A549 (cell line): ENCODE results near the gene NDUFB2. TPM values are rescaled to one million over a fixed set of nuclear protein-coding genes. Genes with fewer than 3 reads are reported as not detected.

ENCODE experiments used
- ATAC-seq, 2 experiments: fragments of 200-7000 bp in 1 of 2; fragments of >200 bp in 1 of 2; cut with Nextera tagmentation in 1 of 2; cut with Tn5 transposase in 1 of 2; 3 replicates each; pipeline versions ENCODE4 v1.8.0 to v1.9.1; 2018 to 2020; ENCODE audit warnings: mild to moderate bottlenecking in 1 of 2, moderate library complexity in 1 of 2
- CTCF ChIA-PET: fragments of 300-600 bp; sonication (Branson Sonifier 250); formaldehyde crosslinking; extraction: SDS; loops from one replicate; lab custom pipeline; 2021; ENCODE audit warnings: antibody characterized with exemption, inconsistent platforms; lab: Yijun Ruan, JAX
- POLR2A ChIA-PET: fragments of 350-600 bp; formaldehyde crosslinking; extraction: SDS; loops from one replicate; lab custom pipeline; 2021; ENCODE audit warnings: antibody characterized with exemption, inconsistent platforms; lab: Yijun Ruan, JAX
- DNase-seq, 2 experiments: peaks; one replicate each; pipeline versions ENCODE4 v3.0.0 to v3.0.0-alpha.2; 2011 to 2016; ENCODE audit warnings: low read depth in 1 of 2, low spot score in 1 of 2
- FAIRE-seq: peaks from 2 replicates; lab custom pipeline; 2011; peaks lifted over from hg19 to GRCh38; lab: Jason Lieb, UNC
- H3K27ac ChIP-seq, 2 experiments: fragments of >200 bp; sonication (Bioruptor Twin); formaldehyde crosslinking; 3 replicates each; pipeline ENCODE4 v1.5.1; 2016 to 2017
- H3K4me1 ChIP-seq: fragments of >200 bp; sonication (Bioruptor Twin); formaldehyde crosslinking; 3 replicates; pipeline ENCODE4 v1.6.1; 2016
- H3K4me2 ChIP-seq: fragments of >200 bp; sonication (Bioruptor Twin); formaldehyde crosslinking; 3 replicates; pipeline ENCODE4 v1.6.1; 2016
- H3K4me3 ChIP-seq: fragments of >200 bp; sonication (Bioruptor Twin); formaldehyde crosslinking; 3 replicates; pipeline ENCODE4 v1.5.1; 2016
- H3K9me3 ChIP-seq: fragments of >200 bp; sonication (Bioruptor Twin); formaldehyde crosslinking; 3 replicates; pipeline ENCODE4 v1.6.1; 2016
- BHLHE40 ChIP-seq: IDR thresholded peaks from 2 replicates; pipeline ENCODE4 v1.6.1; 2012; ENCODE audit warnings: low read depth, low read length, inconsistent platforms
- CBX8 ChIP-seq: fragments of 200-600 bp; sonication (generic); IDR thresholded peaks from 2 replicates; pipeline ENCODE4 v1.6.1; 2016
- CEBPB ChIP-seq, 2 experiments: fragments of >200 bp in 1 of 2; sonication (Bioruptor Twin) in 1 of 2; formaldehyde crosslinking in 1 of 2; IDR thresholded peaks; 2 replicates each; pipeline ENCODE4 v1.6.1; 2012 to 2016
- CHD2 ChIP-seq: fragments of 150-350 bp; IDR thresholded peaks from 2 replicates; pipeline ENCODE4 v1.6.1; 2014; ENCODE audit warnings: low read length; ENCODE audit not compliant: partially characterized antibody
- CHD4 ChIP-seq: fragments of 200-600 bp; sonication (generic); IDR thresholded peaks from 2 replicates; pipeline ENCODE4 v1.6.1; 2016; ENCODE audit warnings: antibody characterized with exemption, mild to moderate bottlenecking, borderline replicate concordance
- EHMT2 ChIP-seq: fragments of 200-600 bp; sonication (generic); IDR thresholded peaks from 2 replicates; pipeline ENCODE4 v1.6.1; 2016; ENCODE audit warnings: antibody characterized with exemption, low read depth, mild to moderate bottlenecking, moderate library complexity
- FOXS1 ChIP-seq: fragments of 250-450 bp; sonication (Bioruptor Pico); IDR thresholded peaks from 2 replicates; pipeline ENCODE4 v1.5.0; 2020; ENCODE audit warnings: mild to moderate bottlenecking, moderate library complexity
- HDAC2 ChIP-seq: fragments of 200-600 bp; sonication (generic); IDR thresholded peaks from 2 replicates; pipeline ENCODE4 v1.6.1; 2016
- HEYL ChIP-seq: fragments of 250-450 bp; sonication (Bioruptor Pico); IDR thresholded peaks from 2 replicates; pipeline ENCODE4 v1.8.0; 2021; ENCODE audit warnings: mild to moderate bottlenecking, moderate library complexity
- HOXB5 ChIP-seq: fragments of 250-450 bp; sonication (Bioruptor Pico); IDR thresholded peaks from 2 replicates; pipeline ENCODE4 v1.5.0; 2020; ENCODE audit warnings: mild to moderate bottlenecking, moderate library complexity
- KDM1A ChIP-seq: fragments of 200-600 bp; sonication (generic); IDR thresholded peaks from 2 replicates; pipeline ENCODE4 v1.6.1; 2016; ENCODE audit warnings: low read depth, mild to moderate bottlenecking
- KDM5A ChIP-seq: fragments of 200-600 bp; sonication (generic); IDR thresholded peaks from 2 replicates; pipeline ENCODE4 v1.6.1; 2016; ENCODE audit warnings: antibody characterized with exemption, mild to moderate bottlenecking
- MAZ ChIP-seq: fragments of 150-350 bp; IDR thresholded peaks from 2 replicates; pipeline ENCODE4 v1.6.1; 2014; ENCODE audit warnings: antibody characterized with exemption, low read depth, low read length, borderline replicate concordance
- MYC ChIP-seq: IDR thresholded peaks from 2 replicates; pipeline ENCODE4 v1.6.1; 2012; ENCODE audit warnings: mild to moderate bottlenecking, inconsistent platforms, low read length, improper control_type of control experiment, borderline replicate concordance
- NFE2L2 ChIP-seq: fragments of 150-350 bp; conservative IDR thresholded peaks from 2 replicates; pipeline ENCODE4 v1.6.1; 2014; ENCODE audit warnings: low read length
- NR3C1 ChIP-seq: fragments of >200 bp; sonication (Bioruptor Twin); formaldehyde crosslinking; IDR thresholded peaks from 3 replicates; pipeline ENCODE4 v1.6.1; 2017
- POLR2A ChIP-seq: IDR thresholded peaks from 2 replicates; pipeline ENCODE4 v1.6.1; 2012; ENCODE audit warnings: mild to moderate bottlenecking, low read length
- RFX5 ChIP-seq: fragments of 450-650 bp; IDR thresholded peaks from 2 replicates; pipeline ENCODE4 v1.7.1; 2014; ENCODE audit warnings: antibody characterized with exemption, mild to moderate bottlenecking, moderate library complexity
- SREBF2 ChIP-seq: fragments of 450-650 bp; IDR thresholded peaks from 2 replicates; pipeline ENCODE4 v1.6.1; 2014; ENCODE audit warnings: mild to moderate bottlenecking, moderate library complexity
- TP53 ChIP-seq: fragments of 250-450 bp; sonication (Bioruptor Pico); IDR thresholded peaks from 2 replicates; pipeline ENCODE4 v1.5.0; 2021; ENCODE audit warnings: mild to moderate bottlenecking, moderate library complexity
- WGBS: methylation state at CpG from one replicate; pipeline ENCODE4 v1.1.6; 2017; ENCODE audit errors: missing lambda C conversion rate; 5-methylcytosine and 5-hydroxymethylcytosine counted together
- polyA plus RNA-seq, 4 experiments: library from polyadenylated mRNA; depleted of rRNA in 3 of 4; stranded (reverse); fragments of >200 nt; fragmentation: RNase III in 1 of 4; extraction: RNeasy Plus Mini Kit Qiagen cat#74134 plus additional on column Dnase treatment in 1 of 4; gene quantifications; 2 replicates in 3 of 4; 3 replicates in 1 of 4; pipeline ENCODE4 v1.2.3, GENCODE V29; 2011 to 2017
- TF ChIP-seq, protein P1 (sequence below): fragments of 150-350 bp; IDR thresholded peaks from 2 replicates; pipeline ENCODE4 v1.6.1; 2014; ENCODE audit warnings: low read depth, mild to moderate bottlenecking, low read length
- TF ChIP-seq, protein P2 (sequence below): fragments of 450-650 bp; IDR thresholded peaks from 2 replicates; pipeline ENCODE4 v1.6.1; 2014; ENCODE audit warnings: antibody characterized with exemption
- TF ChIP-seq, protein P3 (sequence below): IDR thresholded peaks from 2 replicates; pipeline ENCODE4 v1.6.1; 2012
- TF ChIP-seq, protein P4 (sequence below): fragments of >200 bp; sonication (Bioruptor Twin); formaldehyde crosslinking; IDR thresholded peaks from 3 replicates; pipeline ENCODE4 v1.5.1; 2016
- TF ChIP-seq, protein P5 (sequence below): fragments of 200-600 bp; sonication (generic); IDR thresholded peaks from 2 replicates; pipeline ENCODE4 v1.6.1; 2016; ENCODE audit warnings: antibody characterized with exemption, mild to moderate bottlenecking, moderate library complexity
- TF ChIP-seq, protein P6 (sequence below): fragments of 250-450 bp; sonication (Bioruptor Pico); IDR thresholded peaks from 2 replicates; pipeline ENCODE4 v1.5.0; 2020; ENCODE audit warnings: low read depth, mild to moderate bottlenecking, moderate library complexity

Gene NDUFB2
- polyA plus RNA-seq, 2 of the 4 experiments (the other 2 are of a cell fraction) = 370 to 381 TPM

DNA sequence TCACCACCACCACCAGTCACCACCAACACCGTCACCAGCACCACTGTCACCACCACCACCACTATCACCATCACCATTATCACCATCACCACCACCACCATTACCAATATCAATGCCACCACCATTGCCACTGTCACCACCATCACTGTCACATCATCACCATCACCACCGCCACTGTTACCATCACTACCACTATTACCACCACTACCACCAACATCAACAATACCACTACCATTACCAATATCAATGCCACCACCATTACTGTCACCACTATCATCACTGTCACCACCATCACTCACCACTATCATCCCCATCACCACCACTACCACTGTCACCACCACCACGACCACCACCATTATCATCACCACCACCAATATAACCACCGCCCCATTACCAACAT, 41.8 kb upstream of the NDUFB2 start:
- Histone ChIP-seq H3K9me3 (no peaks in the 10 kb centered on the region), H3K4me2 (no peak overlapping the region), H3K4me3 (no peak overlapping the region), H3K27ac (no peak overlapping the region), H3K4me1 (peaks cover 4% of the 10 kb centered on the region; the same call in 1 of the 3 replicates)
- ChIA-PET CTCF (interaction anchor here (1.2 to 14.5 kb wide), 4 partner anchors 137 to 189 kb away, joined by 3 to 493 read pairs (median 24); partner anchors contain the start of gene MKRN1), POLR2A (no interaction called here)
- ATAC-seq (no peak), FAIRE-seq (no peak), DNase-seq (no peak)
- TF ChIP-seq RFX5 (no peak), HOXB5 (no peak), EHMT2 (no peak), MYC (no peak), POLR2A (no peak), MAZ (no peak), KDM5A (no peak), BHLHE40 (no peak), CHD4 (no peak), CHD2 (no peak), KDM1A (no peak), HEYL (CRISPR knock-in tag) (no peak), HDAC2 (no peak)
- TF ChIP-seq, protein P1, sequence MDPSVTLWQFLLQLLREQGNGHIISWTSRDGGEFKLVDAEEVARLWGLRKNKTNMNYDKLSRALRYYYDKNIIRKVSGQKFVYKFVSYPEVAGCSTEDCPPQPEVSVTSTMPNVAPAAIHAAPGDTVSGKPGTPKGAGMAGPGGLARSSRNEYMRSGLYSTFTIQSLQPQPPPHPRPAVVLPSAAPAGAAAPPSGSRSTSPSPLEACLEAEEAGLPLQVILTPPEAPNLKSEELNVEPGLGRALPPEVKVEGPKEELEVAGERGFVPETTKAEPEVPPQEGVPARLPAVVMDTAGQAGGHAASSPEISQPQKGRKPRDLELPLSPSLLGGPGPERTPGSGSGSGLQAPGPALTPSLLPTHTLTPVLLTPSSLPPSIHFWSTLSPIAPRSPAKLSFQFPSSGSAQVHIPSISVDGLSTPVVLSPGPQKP = no peak
- TF ChIP-seq, protein P2, sequence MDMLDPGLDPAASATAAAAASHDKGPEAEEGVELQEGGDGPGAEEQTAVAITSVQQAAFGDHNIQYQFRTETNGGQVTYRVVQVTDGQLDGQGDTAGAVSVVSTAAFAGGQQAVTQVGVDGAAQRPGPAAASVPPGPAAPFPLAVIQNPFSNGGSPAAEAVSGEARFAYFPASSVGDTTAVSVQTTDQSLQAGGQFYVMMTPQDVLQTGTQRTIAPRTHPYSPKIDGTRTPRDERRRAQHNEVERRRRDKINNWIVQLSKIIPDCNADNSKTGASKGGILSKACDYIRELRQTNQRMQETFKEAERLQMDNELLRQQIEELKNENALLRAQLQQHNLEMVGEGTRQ = no peak
- TF ChIP-seq, protein P3, sequence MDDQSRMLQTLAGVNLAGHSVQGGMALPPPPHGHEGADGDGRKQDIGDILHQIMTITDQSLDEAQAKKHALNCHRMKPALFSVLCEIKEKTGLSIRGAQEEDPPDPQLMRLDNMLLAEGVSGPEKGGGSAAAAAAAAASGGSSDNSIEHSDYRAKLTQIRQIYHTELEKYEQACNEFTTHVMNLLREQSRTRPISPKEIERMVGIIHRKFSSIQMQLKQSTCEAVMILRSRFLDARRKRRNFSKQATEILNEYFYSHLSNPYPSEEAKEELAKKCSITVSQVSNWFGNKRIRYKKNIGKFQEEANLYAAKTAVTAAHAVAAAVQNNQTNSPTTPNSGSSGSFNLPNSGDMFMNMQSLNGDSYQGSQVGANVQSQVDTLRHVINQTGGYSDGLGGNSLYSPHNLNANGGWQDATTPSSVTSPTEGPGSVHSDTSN = no peak
- TF ChIP-seq, protein P4, sequence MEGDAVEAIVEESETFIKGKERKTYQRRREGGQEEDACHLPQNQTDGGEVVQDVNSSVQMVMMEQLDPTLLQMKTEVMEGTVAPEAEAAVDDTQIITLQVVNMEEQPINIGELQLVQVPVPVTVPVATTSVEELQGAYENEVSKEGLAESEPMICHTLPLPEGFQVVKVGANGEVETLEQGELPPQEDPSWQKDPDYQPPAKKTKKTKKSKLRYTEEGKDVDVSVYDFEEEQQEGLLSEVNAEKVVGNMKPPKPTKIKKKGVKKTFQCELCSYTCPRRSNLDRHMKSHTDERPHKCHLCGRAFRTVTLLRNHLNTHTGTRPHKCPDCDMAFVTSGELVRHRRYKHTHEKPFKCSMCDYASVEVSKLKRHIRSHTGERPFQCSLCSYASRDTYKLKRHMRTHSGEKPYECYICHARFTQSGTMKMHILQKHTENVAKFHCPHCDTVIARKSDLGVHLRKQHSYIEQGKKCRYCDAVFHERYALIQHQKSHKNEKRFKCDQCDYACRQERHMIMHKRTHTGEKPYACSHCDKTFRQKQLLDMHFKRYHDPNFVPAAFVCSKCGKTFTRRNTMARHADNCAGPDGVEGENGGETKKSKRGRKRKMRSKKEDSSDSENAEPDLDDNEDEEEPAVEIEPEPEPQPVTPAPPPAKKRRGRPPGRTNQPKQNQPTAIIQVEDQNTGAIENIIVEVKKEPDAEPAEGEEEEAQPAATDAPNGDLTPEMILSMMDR = no peak
- 64% methylated on average over 4 of the region's 4 CpGs for WGBS

DNA sequence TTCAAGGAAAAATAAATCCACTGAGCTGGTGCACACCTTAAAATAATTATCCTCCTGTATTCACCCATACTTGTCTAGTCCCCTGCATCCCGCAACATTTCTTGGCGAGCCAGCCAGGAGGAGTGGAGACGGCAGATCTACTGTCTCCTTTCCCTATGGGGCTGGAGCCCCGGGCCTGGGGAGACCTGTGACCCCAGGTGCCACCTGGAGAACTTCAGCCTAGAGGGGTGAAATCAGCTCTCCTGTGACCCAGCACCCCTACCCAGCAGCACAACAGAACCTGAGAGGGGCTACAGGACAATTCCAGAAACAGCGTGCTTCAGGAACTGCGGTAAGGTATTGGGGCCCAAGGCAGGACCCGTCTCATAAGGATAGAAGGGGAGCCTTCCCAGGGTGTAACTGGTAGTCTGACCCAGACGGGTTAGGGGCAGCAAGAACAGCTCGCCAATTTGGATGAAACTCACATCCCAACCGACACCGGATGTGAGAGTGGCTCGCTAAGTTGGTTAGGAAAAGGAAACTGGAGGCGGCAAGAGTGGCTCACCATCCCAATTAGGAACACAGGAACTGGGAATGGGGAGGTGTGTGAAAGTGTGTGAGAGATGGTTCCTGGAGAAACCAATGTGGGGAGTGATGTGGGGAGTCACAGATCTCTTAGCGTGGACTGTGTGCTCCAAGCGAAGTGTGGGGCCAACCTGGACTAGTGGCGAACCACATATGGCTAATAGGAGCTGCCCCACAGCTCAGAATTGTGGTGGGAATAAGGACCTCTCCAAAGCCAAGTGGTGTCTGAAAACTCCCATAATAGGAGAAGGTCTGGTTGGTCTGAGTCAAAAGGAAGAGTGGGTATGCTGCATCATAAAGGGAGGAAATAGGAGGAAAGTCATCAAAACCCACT, 40.7 kb upstream of the NDUFB2 start:
- Histone ChIP-seq H3K9me3 (no peaks in the 10 kb centered on the region), H3K4me2 (no peak overlapping the region), H3K27ac (no peak overlapping the region), H3K4me1 (peaks cover 4% of the 10 kb centered on the region; the same call in 1 of the 3 replicates), H3K4me3 (no peak overlapping the region)
- 73% methylated on average over 16 of the region's 16 CpGs for WGBS
- ATAC-seq = no peak
- no peak for FAIRE-seq
- ChIA-PET CTCF (interaction anchor here (0.6 to 3.8 kb wide), 6 partner anchors 8 to 142 kb away, joined by 3 to 38 read pairs (median 4); no protein-coding TSS in a partner anchor), POLR2A (no interaction called here)
- TF ChIP-seq FOXS1 (CRISPR knock-in tag) (no peak), CBX8 (no peak), SREBF2 (no peak), HDAC2 (no peak), BHLHE40 (no peak), CEBPB (IDR thresholded peaks at IDR 0.05) (no peak), NR3C1 (no peak), NFE2L2 (no peak), CHD4 (no peak), TP53 (CRISPR knock-in tag) (no peak)
- TF ChIP-seq, protein P5, sequence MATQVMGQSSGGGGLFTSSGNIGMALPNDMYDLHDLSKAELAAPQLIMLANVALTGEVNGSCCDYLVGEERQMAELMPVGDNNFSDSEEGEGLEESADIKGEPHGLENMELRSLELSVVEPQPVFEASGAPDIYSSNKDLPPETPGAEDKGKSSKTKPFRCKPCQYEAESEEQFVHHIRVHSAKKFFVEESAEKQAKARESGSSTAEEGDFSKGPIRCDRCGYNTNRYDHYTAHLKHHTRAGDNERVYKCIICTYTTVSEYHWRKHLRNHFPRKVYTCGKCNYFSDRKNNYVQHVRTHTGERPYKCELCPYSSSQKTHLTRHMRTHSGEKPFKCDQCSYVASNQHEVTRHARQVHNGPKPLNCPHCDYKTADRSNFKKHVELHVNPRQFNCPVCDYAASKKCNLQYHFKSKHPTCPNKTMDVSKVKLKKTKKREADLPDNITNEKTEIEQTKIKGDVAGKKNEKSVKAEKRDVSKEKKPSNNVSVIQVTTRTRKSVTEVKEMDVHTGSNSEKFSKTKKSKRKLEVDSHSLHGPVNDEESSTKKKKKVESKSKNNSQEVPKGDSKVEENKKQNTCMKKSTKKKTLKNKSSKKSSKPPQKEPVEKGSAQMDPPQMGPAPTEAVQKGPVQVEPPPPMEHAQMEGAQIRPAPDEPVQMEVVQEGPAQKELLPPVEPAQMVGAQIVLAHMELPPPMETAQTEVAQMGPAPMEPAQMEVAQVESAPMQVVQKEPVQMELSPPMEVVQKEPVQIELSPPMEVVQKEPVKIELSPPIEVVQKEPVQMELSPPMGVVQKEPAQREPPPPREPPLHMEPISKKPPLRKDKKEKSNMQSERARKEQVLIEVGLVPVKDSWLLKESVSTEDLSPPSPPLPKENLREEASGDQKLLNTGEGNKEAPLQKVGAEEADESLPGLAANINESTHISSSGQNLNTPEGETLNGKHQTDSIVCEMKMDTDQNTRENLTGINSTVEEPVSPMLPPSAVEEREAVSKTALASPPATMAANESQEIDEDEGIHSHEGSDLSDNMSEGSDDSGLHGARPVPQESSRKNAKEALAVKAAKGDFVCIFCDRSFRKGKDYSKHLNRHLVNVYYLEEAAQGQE = no peak
- TF ChIP-seq, protein P6, sequence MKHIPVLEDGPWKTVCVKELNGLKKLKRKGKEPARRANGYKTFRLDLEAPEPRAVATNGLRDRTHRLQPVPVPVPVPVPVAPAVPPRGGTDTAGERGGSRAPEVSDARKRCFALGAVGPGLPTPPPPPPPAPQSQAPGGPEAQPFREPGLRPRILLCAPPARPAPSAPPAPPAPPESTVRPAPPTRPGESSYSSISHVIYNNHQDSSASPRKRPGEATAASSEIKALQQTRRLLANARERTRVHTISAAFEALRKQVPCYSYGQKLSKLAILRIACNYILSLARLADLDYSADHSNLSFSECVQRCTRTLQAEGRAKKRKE (CRISPR knock-in tag) = no peak
- no peak for DNase-seq
